GM08714 (cell line): ENCODE measurements around the gene ZBTB7A.

Experiments
- H3K4me3 ChIP-seq: fragments of 200-500 bp; sonication (Bioruptor generic); 2 replicates; pipeline ENCODE4 v1.5.1; 2014; ENCODE audit warnings: mild to moderate bottlenecking, low read length, inconsistent platforms
- ZNF274 ChIP-seq: IDR thresholded peaks from 2 replicates; pipeline ENCODE4 v1.6.1; 2012; ENCODE audit warnings: mild to moderate bottlenecking, low read depth, low read length

Gene ZBTB7A

GRCh38 chr19:4099041-4099764, 32.5 kb upstream of the ZBTB7A start:
- TF ChIP-seq ZNF274: no peak
- no peak overlapping the region for H3K4me3 ChIP-seq

- no peak for TF ChIP-seq ZNF274
- H3K4me3 ChIP-seq: no peak overlapping the region
Observed at GRCh38 chr19:4098493-4098892, 31.8 kb upstream of the ZBTB7A start.

- no peak overlapping the region for H3K4me3 ChIP-seq
- no peak for TF ChIP-seq ZNF274
Observed at GRCh38 chr19:4097501-4097900, 30.8 kb upstream of the ZBTB7A start.

GRCh38 chr19:4096049-4096892, 29.6 kb upstream of the ZBTB7A start:
- H3K4me3 ChIP-seq: no peak overlapping the region
- TF ChIP-seq ZNF274: no peak

- no peak overlapping the region for H3K4me3 ChIP-seq
- no peak for TF ChIP-seq ZNF274
Observed at GRCh38 chr19:4095488-4095844, 28.8 kb upstream of the ZBTB7A start.

- TF ChIP-seq ZNF274: no peak
- no peak overlapping the region for H3K4me3 ChIP-seq
Observed at GRCh38 chr19:4094761-4095487, 28.2 kb upstream of the ZBTB7A start.

- H3K4me3 ChIP-seq: no peak overlapping the region
- no peak for TF ChIP-seq ZNF274
Observed at GRCh38 chr19:4094291-4094690, 27.6 kb upstream of the ZBTB7A start.

GRCh38 chr19:4093643-4094175, 27.0 kb upstream of the ZBTB7A start:
- no peak overlapping the region for H3K4me3 ChIP-seq
- no peak for TF ChIP-seq ZNF274

GRCh38 chr19:4090356-4091220, 23.9 kb upstream of the ZBTB7A start:
- TF ChIP-seq ZNF274: no peak
- H3K4me3 ChIP-seq: no peak overlapping the region

GRCh38 chr19:4089946-4090345, 23.2 kb upstream of the ZBTB7A start:
- no peak overlapping the region; the same call in 1 of the 2 replicates for H3K4me3 ChIP-seq
- no peak for TF ChIP-seq ZNF274

- no peak for TF ChIP-seq ZNF274
- H3K4me3 ChIP-seq: peak overlapping the region; percentile 21; the same call in 1 of the 2 replicates
Observed at GRCh38 chr19:4089400-4089908, 22.8 kb upstream of the ZBTB7A start.

GRCh38 chr19:4088975-4089374, 22.3 kb upstream of the ZBTB7A start:
- H3K4me3 ChIP-seq: peak overlapping the region; percentile 21; the same call in 1 of the 2 replicates
- TF ChIP-seq ZNF274: no peak

GRCh38 chr19:4087787-4088679, 21.3 kb upstream of the ZBTB7A start:
- no peak for TF ChIP-seq ZNF274

More at GRCh38 chr19:4087787-4088679, 21.3 kb upstream of the ZBTB7A start:
- no peak overlapping the region for H3K4me3 ChIP-seq
